Activated CD4-positive, alpha-beta T cell treated with anti-CD3 and anti-CD28 coated beads, Interleukin-2, Interleukin-4, amounts not matched to agents 100 ng/mL and 50 ng/mL, durations not matched to agents 16 hours and 8 hours (primary cell): ENCODE measurements around the gene ATP2C2.
A peak's percentile ranks its signal among the peaks of the same experiment; 100 is the strongest.

Experiments used
- DNase-seq: peaks from one replicate; pipeline ENCODE4 v3.0.0-alpha.2; 2020; ENCODE audit warnings: low spot score

ATP2C2 gene

GRCh38 chr16:84420556-84420955 is 52.2 kb downstream of the ATP2C2 start:
- DNase-seq: peak; percentile 10

DNA sequence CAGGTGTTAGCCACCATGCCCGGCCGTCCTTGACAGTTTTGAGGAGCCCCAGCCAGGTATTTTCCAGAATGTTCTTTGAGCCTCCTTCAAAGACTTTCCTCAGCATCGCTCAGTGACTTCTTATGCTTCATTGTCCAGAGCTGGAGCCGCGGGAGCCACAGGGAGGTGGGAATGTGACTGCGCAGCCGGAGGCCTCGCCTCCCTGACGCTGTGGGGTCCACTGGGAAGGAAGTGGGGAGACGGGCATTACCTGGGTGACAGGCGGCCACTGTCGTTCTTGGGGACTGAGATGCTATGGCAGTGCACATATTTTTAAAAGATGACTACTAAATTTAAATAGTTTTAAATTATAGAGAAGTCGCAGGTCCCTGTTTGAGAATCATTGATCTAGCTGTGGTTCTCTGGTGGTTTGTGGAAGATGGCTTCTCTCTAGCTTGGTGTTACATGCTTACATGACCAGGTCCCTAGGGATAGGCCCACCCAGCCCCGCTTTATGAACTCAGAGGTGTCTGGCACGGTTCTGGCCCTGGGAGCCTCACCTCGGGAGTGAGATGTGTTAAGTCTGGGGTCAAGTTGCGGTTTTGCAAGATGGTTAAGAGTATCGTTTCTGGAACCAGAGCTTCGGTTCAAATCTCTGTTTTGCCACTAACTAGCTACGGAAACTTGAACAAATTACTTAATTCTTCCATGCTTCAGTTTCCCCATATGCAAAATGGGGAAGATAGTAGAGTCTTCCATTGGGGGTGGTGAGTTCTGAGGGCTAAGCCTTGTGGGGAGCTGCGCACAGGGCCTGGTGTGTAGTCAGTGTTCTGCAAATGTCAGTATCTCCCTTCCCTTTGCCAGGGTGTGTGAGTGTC is 53.0 kb downstream of the ATP2C2 start:
- no peak for DNase-seq

GRCh38 chr16:84421938-84422220 is 53.5 kb downstream of the ATP2C2 start:
- no peak for DNase-seq

GRCh38 chr16:84423416-84423837 is 55.1 kb downstream of the ATP2C2 start:
- peak; percentile 37 for DNase-seq

- no peak for DNase-seq
Measured at GRCh38 chr16:84425696-84426095, 57.4 kb downstream of the ATP2C2 start.

GRCh38 chr16:84426804-84427203 is 58.5 kb downstream of the ATP2C2 start:
- DNase-seq: no peak

- DNase-seq: no peak
Measured at GRCh38 chr16:84427553-84427952, 59.2 kb downstream of the ATP2C2 start.

- DNase-seq: no peak
Measured at GRCh38 chr16:84430860-84431259, 62.5 kb downstream of the ATP2C2 start.

DNA sequence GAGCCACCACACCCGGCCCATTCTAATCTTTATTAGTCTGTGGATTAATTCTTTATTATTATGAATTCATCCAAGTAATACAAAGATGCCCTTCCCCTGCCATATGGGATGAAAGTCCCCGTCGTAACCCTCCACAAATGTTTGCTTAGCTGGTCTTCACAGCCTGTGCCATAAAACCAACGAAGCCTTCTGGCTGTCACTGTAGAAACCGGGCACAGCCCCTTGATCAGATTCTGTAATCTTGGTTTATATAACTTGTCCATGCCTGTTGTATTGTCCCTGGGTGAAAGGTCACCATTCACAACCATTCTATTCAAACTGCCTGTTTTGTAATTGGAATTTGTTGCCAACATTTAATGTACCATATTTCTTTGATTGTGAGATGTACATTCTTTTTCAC is 66.5 kb downstream of the ATP2C2 start:
- no peak for DNase-seq

- no peak for DNase-seq
Measured at GRCh38 chr16:84436196-84436595, 67.9 kb downstream of the ATP2C2 start.

- DNase-seq: no peak
Measured at GRCh38 chr16:84438971-84439696, 70.8 kb downstream of the ATP2C2 start.

GRCh38 chr16:84442416-84443145 is 74.2 kb downstream of the ATP2C2 start:
- DNase-seq: no peak

DNA sequence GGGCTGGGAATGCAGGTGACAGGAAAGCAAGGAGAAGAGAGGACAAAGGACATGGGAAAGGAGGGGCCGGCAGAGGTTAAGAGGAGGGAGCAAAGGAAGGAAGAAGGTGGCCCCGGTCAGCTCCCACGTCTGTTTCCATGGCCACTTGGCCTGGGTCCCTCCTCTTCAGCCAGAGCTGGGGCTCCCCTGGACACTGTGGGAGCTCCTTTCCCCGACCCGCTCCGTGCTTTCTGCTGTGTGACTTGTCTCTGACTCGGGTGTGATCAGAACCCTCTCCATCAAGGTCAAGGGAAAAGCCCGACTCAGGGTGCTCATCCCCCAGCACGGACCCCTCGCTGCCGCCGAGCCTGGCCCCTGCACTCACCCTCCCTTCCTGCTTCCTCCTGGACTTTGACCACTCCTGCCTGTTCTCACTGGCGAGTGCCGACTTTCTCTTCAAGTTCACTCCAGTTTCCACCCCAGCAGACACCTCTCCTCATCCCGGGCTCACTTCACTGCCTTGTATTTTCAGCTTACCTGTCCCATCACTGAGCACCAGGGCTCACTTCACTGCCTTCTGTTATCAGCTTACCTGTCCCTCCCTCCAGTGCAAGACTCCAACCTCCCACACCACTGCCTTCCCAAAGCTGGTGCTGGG is 74.9 kb downstream of the ATP2C2 start:
- no peak for DNase-seq

GRCh38 chr16:84444476-84444875 is 76.1 kb downstream of the ATP2C2 start:
- DNase-seq: no peak

GRCh38 chr16:84446084-84446483 is 77.7 kb downstream of the ATP2C2 start:
- no peak for DNase-seq

GRCh38 chr16:84446596-84447392 is 78.5 kb downstream of the ATP2C2 start:
- DNase-seq: no peak

DNA sequence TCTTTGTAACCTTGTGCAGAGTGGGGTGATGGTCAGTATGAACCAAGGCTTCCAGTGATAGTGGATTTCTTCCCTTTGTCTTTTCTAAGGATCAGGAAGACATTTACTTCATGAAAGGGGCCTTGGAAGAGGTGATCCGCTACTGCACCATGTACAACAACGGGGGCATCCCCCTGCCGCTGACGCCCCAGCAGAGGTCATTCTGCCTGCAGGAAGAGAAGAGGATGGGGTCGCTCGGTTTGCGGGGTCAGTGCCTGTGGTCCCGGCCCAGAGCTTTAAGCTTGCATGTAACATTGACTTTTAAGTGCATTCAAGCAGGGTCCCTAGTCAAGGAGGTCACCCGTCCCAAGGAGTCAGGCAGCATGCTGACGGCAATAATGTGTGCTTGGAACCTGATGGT is 80.1 kb downstream of the ATP2C2 start:
- no peak for DNase-seq

DNA sequence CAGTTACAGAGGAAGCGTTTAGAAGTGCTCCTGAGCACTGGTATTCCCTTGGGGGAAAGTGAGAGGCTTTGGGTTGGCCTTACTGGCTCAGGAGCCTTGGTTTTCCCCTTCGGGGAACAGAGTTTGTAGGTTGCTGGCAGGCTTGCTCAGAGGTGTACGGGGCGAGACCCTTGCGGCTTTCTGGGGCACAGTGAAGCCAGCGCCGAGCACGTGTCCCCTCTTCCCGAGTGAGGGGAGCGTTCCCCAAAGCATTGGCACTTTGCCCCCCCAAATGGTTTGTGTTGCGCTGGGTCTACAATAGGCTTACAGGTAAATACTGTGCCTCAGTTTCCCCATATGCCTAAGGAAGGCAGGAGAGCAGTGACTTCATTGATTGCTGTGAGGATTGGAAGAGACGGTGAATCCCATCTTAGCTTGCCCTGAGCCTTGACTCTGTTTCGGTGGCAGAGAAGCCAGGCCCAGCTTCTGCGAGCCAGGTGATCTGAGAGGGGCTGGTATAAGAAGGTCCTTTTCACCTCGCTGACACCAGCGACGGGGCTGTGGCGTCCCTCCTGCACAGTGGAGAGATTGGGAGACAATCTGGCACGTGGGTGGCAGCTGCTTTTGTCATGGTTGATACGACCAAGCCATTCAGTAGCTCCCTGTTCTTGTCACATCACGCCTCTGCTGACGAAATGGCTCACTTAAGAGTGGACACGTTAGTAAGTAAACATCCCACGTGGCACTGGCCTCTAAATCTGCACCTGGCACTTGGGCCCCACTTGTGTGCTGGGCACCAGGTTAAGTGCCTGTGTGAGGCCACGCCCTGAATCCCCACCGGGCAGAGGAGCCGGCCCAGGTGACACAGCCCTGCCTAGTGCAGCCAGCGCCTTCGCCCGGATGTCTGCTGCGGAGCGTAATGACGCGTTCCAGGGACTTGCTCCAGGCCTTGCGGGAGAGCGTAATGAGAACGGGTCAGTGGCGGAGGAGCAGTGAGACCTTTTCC is 81.1 kb downstream of the ATP2C2 start:
- DNase-seq: no peak

GRCh38 chr16:84450176-84450865 is 82.0 kb downstream of the ATP2C2 start:
- no peak for DNase-seq
